ENCODE data around the gene LRP6.

LRP6 gene

DNA sequence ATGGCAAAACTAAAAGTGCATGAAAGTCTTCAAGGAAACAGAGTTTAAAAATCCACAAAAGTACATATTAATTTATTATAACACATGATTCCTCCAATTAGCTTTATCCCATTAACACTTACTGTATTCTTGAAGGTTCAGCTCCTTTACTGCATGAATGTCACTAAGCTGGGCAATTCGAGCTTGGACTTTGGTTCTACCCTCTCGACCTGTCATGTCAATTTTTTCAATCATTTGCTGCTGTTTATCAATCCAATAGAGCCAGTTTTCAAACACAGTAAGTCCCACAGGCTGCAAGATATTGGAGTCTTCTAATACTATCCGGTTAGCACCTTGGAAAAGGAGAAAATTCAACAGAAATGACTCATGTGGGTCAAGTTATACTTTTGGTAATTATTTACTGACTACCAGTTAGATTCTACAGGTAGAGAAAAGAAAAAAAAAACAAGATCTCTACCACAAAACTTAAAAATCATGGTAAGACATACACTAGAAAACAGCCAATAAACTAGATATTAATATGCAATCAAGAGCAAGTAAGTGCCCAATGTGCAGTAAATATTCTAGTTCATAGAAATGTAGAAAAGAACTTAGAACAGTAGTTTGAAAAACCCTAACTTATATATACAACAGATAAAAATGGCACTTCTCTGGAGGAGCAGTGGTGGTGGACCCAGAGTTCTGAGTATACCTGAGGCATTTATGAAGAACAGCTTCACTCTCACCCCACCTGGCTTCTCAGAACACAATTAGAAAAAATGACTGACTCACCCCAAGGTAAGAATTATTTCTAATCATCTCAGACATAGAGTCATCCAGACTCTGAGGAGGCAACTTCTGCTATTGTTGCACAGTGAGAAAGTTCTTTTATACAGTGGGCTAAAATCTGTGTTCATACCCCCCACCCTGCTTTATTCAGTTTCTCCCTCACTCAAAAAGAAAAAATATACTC is 128.4 kb downstream of the LRP6 start:
- H3K9me3 ChIP-seq (replicated peaks in 1 of 2; ENCODE audit: control insufficient read depth in 2 of 2, insufficient read depth in 1 of 2, low read depth in 1 of 2, low read length in 2 of 2) = no peaks in the 10 kb centered on the region
- no peak overlapping the region for H2BK12ac ChIP-seq (ENCODE audit: low read length)
- no peak for DNase-seq (ENCODE audit: low spot score)
- no peak overlapping the region for H3K23ac ChIP-seq (ENCODE audit: low read depth, low read length, poor library complexity)
- no peaks in the 10 kb centered on the region for H3K4me1 ChIP-seq (ENCODE audit: control insufficient read depth in 2 of 2, insufficient read depth in 1 of 2, low read depth in 1 of 2, low read length in 2 of 2)
- H2BK120ac ChIP-seq (ENCODE audit: low read depth, low read length) = no peak overlapping the region
- H3K18ac ChIP-seq (ENCODE audit: low read length) = no peak overlapping the region
- no peaks in the 10 kb centered on the region for H3K27me3 ChIP-seq (ENCODE audit: control insufficient read depth in 3 of 3, insufficient read depth in 3 of 3, low read depth in 1 of 3, low read length in 3 of 3)
- no CpG with 5 or more reads among the region's 3 CpGs for WGBS, 2 donors (ENCODE audit: extremely low coverage in 2 of 2, insufficient read length in 2 of 2, insufficient replicate concordance in 1 of 2)
- peaks cover 0 to 90% of the 10 kb centered on the region in 2 donors for H3K36me3 ChIP-seq (replicated peaks in 1 of 2; ENCODE audit: control insufficient read depth in 2 of 2, insufficient read depth in 2 of 2, low read length in 2 of 2)
- no peak overlapping the region for H3K4ac ChIP-seq (ENCODE audit: low read length)
- H3K4me3 ChIP-seq (ENCODE audit: low read length in 2 of 2) = no peak overlapping the region
- H3K79me1 ChIP-seq (ENCODE audit: low read depth, low read length) = no peaks in the 10 kb centered on the region
- H3K27ac ChIP-seq (replicated peaks; ENCODE audit: low read length) = no peak overlapping the region
- no peak overlapping the region for H2BK15ac ChIP-seq (ENCODE audit: low read length)
- no peak overlapping the region for H4K8ac ChIP-seq (ENCODE audit: low read depth, low read length)
- no peak overlapping the region for H3K9ac ChIP-seq (ENCODE audit: low read depth, low read length, poor library complexity)
- H2BK5ac ChIP-seq (ENCODE audit: low read length) = no peak overlapping the region
- H3K14ac ChIP-seq (ENCODE audit: low read length) = no peak overlapping the region
- no peak overlapping the region for H2AFZ ChIP-seq (ENCODE audit: low read length)
- H4K91ac ChIP-seq (ENCODE audit: low read depth, low read length, poor library complexity) = no peak overlapping the region
- no peak overlapping the region for H2AK5ac ChIP-seq (ENCODE audit: low read depth, low read length)
- no peak overlapping the region for H3K4me2 ChIP-seq (ENCODE audit: insufficient read depth, low read length, poor library complexity, severe bottlenecking)

DNA sequence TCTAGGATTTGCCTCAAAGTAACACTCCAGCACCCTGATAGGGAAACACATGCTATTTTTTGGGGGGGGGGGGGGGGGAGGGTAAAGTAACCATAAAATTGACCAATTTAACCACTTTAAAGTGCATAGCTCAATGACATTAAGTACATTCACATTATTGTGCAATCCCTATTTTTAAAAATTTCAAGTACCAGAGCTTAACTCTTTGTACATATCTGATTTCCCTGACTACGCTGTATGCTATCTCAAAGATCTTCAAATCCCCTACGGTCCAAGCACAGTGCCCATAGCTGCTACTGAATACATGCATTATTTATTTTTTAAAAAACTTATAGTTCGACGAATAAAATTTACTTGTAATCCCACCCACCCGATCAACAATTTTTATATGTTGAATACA is 133.1 kb downstream of the LRP6 start:
- H3K36me3 ChIP-seq (replicated peaks in 1 of 2; ENCODE audit: control insufficient read depth in 2 of 2, insufficient read depth in 2 of 2, low read length in 2 of 2) = peaks cover 3 to 88% of the 10 kb centered on the region in 2 donors

DNA sequence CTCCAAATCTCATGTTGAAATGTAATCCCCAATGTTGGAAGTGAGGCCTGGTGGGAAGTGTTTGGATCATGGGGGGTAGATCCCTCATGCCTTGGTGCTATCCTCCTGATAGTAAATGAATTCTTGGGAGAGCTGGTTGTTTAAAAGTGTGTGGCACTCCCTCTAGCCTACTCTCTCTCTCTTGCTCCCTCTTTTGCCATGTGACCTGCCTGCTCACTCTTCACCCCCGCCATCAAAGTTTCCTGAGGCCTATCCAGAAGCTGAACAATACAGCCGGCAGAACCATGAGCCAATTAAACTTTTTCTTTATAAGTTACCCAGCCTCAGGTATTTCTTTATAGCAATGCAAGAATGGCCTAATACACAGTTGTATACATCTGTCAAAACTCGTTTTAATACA is 133.6 kb downstream of the LRP6 start:
- Histone ChIP-seq H3K9ac (ENCODE audit: low read depth, low read length, poor library complexity) (no peak overlapping the region), H3K9me3 (replicated peaks in 1 of 2; ENCODE audit: control insufficient read depth in 2 of 2, insufficient read depth in 1 of 2, low read depth in 1 of 2, low read length in 2 of 2) (peaks cover 1 to 7% of the 10 kb centered on the region in 2 donors), H2BK120ac (ENCODE audit: low read depth, low read length) (no peak overlapping the region), H2BK15ac (ENCODE audit: low read length) (no peak overlapping the region), H3K27ac (replicated peaks; ENCODE audit: low read length) (no peak overlapping the region), H3K27me3 (ENCODE audit: control insufficient read depth in 3 of 3, insufficient read depth in 3 of 3, low read depth in 1 of 3, low read length in 3 of 3) (no peaks in the 10 kb centered on the region), H3K79me1 (ENCODE audit: low read depth, low read length) (peaks cover 2% of the 10 kb centered on the region), H3K4me2 (ENCODE audit: insufficient read depth, low read length, poor library complexity, severe bottlenecking) (no peak overlapping the region), H3K14ac (ENCODE audit: low read length) (no peak overlapping the region), H2AK5ac (ENCODE audit: low read depth, low read length) (no peak overlapping the region), H4K8ac (ENCODE audit: low read depth, low read length) (no peak overlapping the region), H3K4me1 (ENCODE audit: control insufficient read depth in 2 of 2, insufficient read depth in 1 of 2, low read depth in 1 of 2, low read length in 2 of 2) (peaks cover 0 to 2% of the 10 kb centered on the region in 2 donors), H4K91ac (ENCODE audit: low read depth, low read length, poor library complexity) (no peak overlapping the region), H3K18ac (ENCODE audit: low read length) (no peak overlapping the region), H2BK5ac (ENCODE audit: low read length) (no peak overlapping the region), H3K4me3 (ENCODE audit: low read length in 2 of 2) (no peak overlapping the region), H3K36me3 (replicated peaks in 1 of 2; ENCODE audit: control insufficient read depth in 2 of 2, insufficient read depth in 2 of 2, low read length in 2 of 2) (peaks cover 3 to 88% of the 10 kb centered on the region in 2 donors), H3K4ac (ENCODE audit: low read length) (no peak overlapping the region), H3K23ac (ENCODE audit: low read depth, low read length, poor library complexity) (no peak overlapping the region), H2BK12ac (ENCODE audit: low read length) (no peak overlapping the region), H2AFZ (ENCODE audit: low read length) (no peak overlapping the region)
- DNase-seq (ENCODE audit: low spot score) = no peak
- WGBS, 2 donors (ENCODE audit: extremely low coverage in 2 of 2, insufficient read length in 2 of 2, insufficient replicate concordance in 1 of 2) = no CpG with 5 or more reads among the region's 3 CpGs

More for the DNA sequence above, 133.1 kb downstream of the LRP6 start:
- Histone ChIP-seq H3K14ac (ENCODE audit: low read length) (no peak overlapping the region), H2BK120ac (ENCODE audit: low read depth, low read length) (no peak overlapping the region), H3K9ac (ENCODE audit: low read depth, low read length, poor library complexity) (no peak overlapping the region), H2AK5ac (ENCODE audit: low read depth, low read length) (no peak overlapping the region), H2BK5ac (ENCODE audit: low read length) (no peak overlapping the region), H2BK15ac (ENCODE audit: low read length) (no peak overlapping the region), H2AFZ (ENCODE audit: low read length) (no peak overlapping the region), H2BK12ac (ENCODE audit: low read length) (no peak overlapping the region), H3K9me3 (replicated peaks in 1 of 2; ENCODE audit: control insufficient read depth in 2 of 2, insufficient read depth in 1 of 2, low read depth in 1 of 2, low read length in 2 of 2) (peaks cover 1 to 7% of the 10 kb centered on the region in 2 donors), H4K8ac (ENCODE audit: low read depth, low read length) (no peak overlapping the region), H3K4me2 (ENCODE audit: insufficient read depth, low read length, poor library complexity, severe bottlenecking) (no peak overlapping the region), H3K4me3 (ENCODE audit: low read length in 2 of 2) (no peak overlapping the region), H3K23ac (ENCODE audit: low read depth, low read length, poor library complexity) (no peak overlapping the region), H4K91ac (ENCODE audit: low read depth, low read length, poor library complexity) (no peak overlapping the region), H3K79me1 (ENCODE audit: low read depth, low read length) (peaks cover 2% of the 10 kb centered on the region), H3K4me1 (ENCODE audit: control insufficient read depth in 2 of 2, insufficient read depth in 1 of 2, low read depth in 1 of 2, low read length in 2 of 2) (peaks cover 0 to 2% of the 10 kb centered on the region in 2 donors), H3K18ac (ENCODE audit: low read length) (no peak overlapping the region), H3K27me3 (ENCODE audit: control insufficient read depth in 3 of 3, insufficient read depth in 3 of 3, low read depth in 1 of 3, low read length in 3 of 3) (no peaks in the 10 kb centered on the region), H3K4ac (ENCODE audit: low read length) (no peak overlapping the region), H3K27ac (replicated peaks; ENCODE audit: low read length) (no peak overlapping the region)
- no peak for DNase-seq (ENCODE audit: low spot score)
- WGBS, 2 donors (ENCODE audit: extremely low coverage in 2 of 2, insufficient read length in 2 of 2, insufficient replicate concordance in 1 of 2) = 100% methylated on average over 2 of the region's 5 CpGs; no CpG with 5 or more reads in 1 of the 2 donors

DNA sequence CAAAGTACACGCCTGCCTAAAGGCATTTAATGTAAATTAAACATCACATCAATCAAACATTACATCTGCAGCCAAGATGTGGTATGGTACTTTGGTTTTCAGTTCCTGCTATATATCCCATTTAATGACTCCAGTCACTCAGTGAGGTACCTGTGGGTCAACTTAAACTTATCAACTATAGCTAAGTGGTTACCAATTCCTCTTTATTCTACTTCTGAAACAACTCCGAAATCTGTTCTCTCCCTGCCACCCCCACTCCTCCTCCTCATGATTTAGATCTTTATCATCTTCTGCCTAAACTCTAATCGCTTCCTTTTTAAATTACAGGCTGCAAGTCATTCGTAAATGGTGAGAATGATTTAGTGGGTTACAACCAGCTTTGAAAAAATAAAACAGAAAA is 138.2 kb downstream of the LRP6 start:
- Histone ChIP-seq H3K79me1 (ENCODE audit: low read depth, low read length) (peaks cover 2% of the 10 kb centered on the region), H3K23ac (ENCODE audit: low read depth, low read length, poor library complexity) (no peak overlapping the region), H2AK5ac (ENCODE audit: low read depth, low read length) (no peak overlapping the region), H2BK120ac (ENCODE audit: low read depth, low read length) (no peak overlapping the region), H4K8ac (ENCODE audit: low read depth, low read length) (no peak overlapping the region), H4K91ac (ENCODE audit: low read depth, low read length, poor library complexity) (no peak overlapping the region), H2BK12ac (ENCODE audit: low read length) (no peak overlapping the region), H3K36me3 (replicated peaks in 1 of 2; ENCODE audit: control insufficient read depth in 2 of 2, insufficient read depth in 2 of 2, low read length in 2 of 2) (peaks cover 10 to 94% of the 10 kb centered on the region in 2 donors), H3K14ac (ENCODE audit: low read length) (no peak overlapping the region), H2BK5ac (ENCODE audit: low read length) (no peak overlapping the region), H3K4ac (ENCODE audit: low read length) (no peak overlapping the region), H2BK15ac (ENCODE audit: low read length) (no peak overlapping the region), H3K18ac (ENCODE audit: low read length) (no peak overlapping the region), H3K4me1 (ENCODE audit: control insufficient read depth in 2 of 2, insufficient read depth in 1 of 2, low read depth in 1 of 2, low read length in 2 of 2) (peaks cover 0 to 2% of the 10 kb centered on the region in 2 donors), H2AFZ (ENCODE audit: low read length) (no peak overlapping the region), H3K9ac (ENCODE audit: low read depth, low read length, poor library complexity) (no peak overlapping the region), H3K4me3 (ENCODE audit: low read length in 2 of 2) (no peak overlapping the region), H3K4me2 (ENCODE audit: insufficient read depth, low read length, poor library complexity, severe bottlenecking) (no peak overlapping the region), H3K27ac (replicated peaks; ENCODE audit: low read length) (no peak overlapping the region), H3K27me3 (ENCODE audit: control insufficient read depth in 3 of 3, insufficient read depth in 3 of 3, low read depth in 1 of 3, low read length in 3 of 3) (no peaks in the 10 kb centered on the region), H3K9me3 (replicated peaks in 1 of 2; ENCODE audit: control insufficient read depth in 2 of 2, insufficient read depth in 1 of 2, low read depth in 1 of 2, low read length in 2 of 2) (peaks cover 1 to 7% of the 10 kb centered on the region in 2 donors)
- no peak for DNase-seq (ENCODE audit: low spot score)
- WGBS, 2 donors (ENCODE audit: extremely low coverage in 2 of 2, insufficient read length in 2 of 2, insufficient replicate concordance in 1 of 2) = no CpG with 5 or more reads among the region's 4 CpGs

Data from neuronal stem cell (in vitro differentiated cells).